BLaER1 treated with 17β-estradiol and CSF1 and Interleukin-3, amounts not matched to agents 10 nM and 100 nM (cell line): ENCODE measurements around the gene HIVEP1.

Source experiments
- H3K27ac ChIP-seq, 11 experiments: shearing (Covaris generic); formaldehyde crosslinking; 2 replicates each; pipeline ENCODE4 v1.8.1; 2022
- H3K27me3 ChIP-seq, 11 experiments: shearing (Covaris generic); formaldehyde crosslinking; 2 replicates each; pipeline ENCODE4 v1.8.1; 2022
- H3K36me3 ChIP-seq, 11 experiments: shearing (Covaris generic); formaldehyde crosslinking; 2 replicates each; pipeline ENCODE4 v1.8.1; 2022
- H3K4me1 ChIP-seq, 10 experiments: shearing (Covaris generic); formaldehyde crosslinking; 2 replicates each; pipeline ENCODE4 v1.8.1; 2022
- H3K4me2 ChIP-seq, 11 experiments: shearing (Covaris generic); formaldehyde crosslinking; 2 replicates each; pipeline ENCODE4 v1.8.1; 2022
- H3K4me3 ChIP-seq, 10 experiments: shearing (Covaris generic); formaldehyde crosslinking; 2 replicates each; pipeline ENCODE4 v1.8.1; 2022
- H3K9ac ChIP-seq, 11 experiments: shearing (Covaris generic); formaldehyde crosslinking; 2 replicates each; pipeline ENCODE4 v1.8.1; 2022
- H3K9me3 ChIP-seq, 11 experiments: shearing (Covaris generic); formaldehyde crosslinking; replicated peaks in 1 of 11; 2 replicates each; pipeline ENCODE4 v1.8.1; 2022
- H4K20me1 ChIP-seq, 11 experiments: shearing (Covaris generic); formaldehyde crosslinking; 2 replicates each; pipeline ENCODE4 v1.8.1; 2022
- Cebpa-rat ChIP-seq, 11 experiments: shearing (Covaris generic); IDR thresholded peaks; 2 replicates each; pipeline ENCODE4 v1.8.1; 2022

HIVEP1 gene

GRCh38 chr6:12020187-12020791 lies 8.2 kb downstream of the HIVEP1 start:
- H3K9ac ChIP-seq, result no peak overlapping the region

GRCh38 chr6:12022481-12022880 lies 10.4 kb downstream of the HIVEP1 start:
- Histone ChIP-seq H3K4me3 (no peak overlapping the region), H3K27ac (no peak overlapping the region), H3K36me3 (peaks cover 33 to 100% (median 69%) of the 10 kb centered on the region in 11 experiments), H3K4me1 (peaks cover 0 to 16% (median 0%) of the 10 kb centered on the region in 10 experiments; a peak in 5 of 20 replicates), H4K20me1 (peaks cover 0 to 27% (median 0%) of the 10 kb centered on the region in 11 experiments; a peak in 4 of 22 replicates), H3K4me2 (no peak overlapping the region), H3K9ac (no peak overlapping the region), H3K9me3 (peaks cover 1 to 30% (median 20%) of the 10 kb centered on the region in 11 experiments; a peak in 20 of 22 replicates), H3K27me3 (no peaks in the 10 kb centered on the region)
- TF ChIP-seq Cebpa-rat (IDR thresholded peaks at IDR 0.05), result no peak

More at GRCh38 chr6:12020187-12020791, 8.2 kb downstream of the HIVEP1 start:
- Histone ChIP-seq H3K4me1 (peaks cover 0 to 5% (median 0%) of the 10 kb centered on the region in 10 experiments; a peak in 3 of 20 replicates), H4K20me1 (peaks cover 0 to 27% (median 0%) of the 10 kb centered on the region in 11 experiments; a peak in 5 of 22 replicates), H3K4me3 (no peak overlapping the region), H3K27me3 (no peaks in the 10 kb centered on the region), H3K9me3 (peaks cover 6 to 27% (median 19%) of the 10 kb centered on the region in 11 experiments; a peak in 21 of 22 replicates), H3K27ac (no peak overlapping the region), H3K4me2 (no peak overlapping the region), H3K36me3 (peaks cover 39 to 100% (median 71%) of the 10 kb centered on the region in 11 experiments)
- TF ChIP-seq Cebpa-rat (IDR thresholded peaks at IDR 0.05), result no peak

- Histone ChIP-seq H3K27ac (no peak overlapping the region), H3K9ac (no peak overlapping the region), H3K9me3 (peaks cover 3 to 29% (median 19%) of the 10 kb centered on the region in 11 experiments; a peak in 20 of 22 replicates), H3K4me2 (no peak overlapping the region), H3K27me3 (no peaks in the 10 kb centered on the region), H3K4me3 (no peak overlapping the region), H3K4me1 (peaks cover 0 to 16% (median 0%) of the 10 kb centered on the region in 10 experiments; a peak in 5 of 20 replicates), H3K36me3 (peaks cover 33 to 100% (median 68%) of the 10 kb centered on the region in 11 experiments), H4K20me1 (peaks cover 0 to 27% (median 0%) of the 10 kb centered on the region in 11 experiments; a peak in 4 of 22 replicates)
- TF ChIP-seq Cebpa-rat (IDR thresholded peaks at IDR 0.05), result no peak
Observed at GRCh38 chr6:12022953-12023388, 10.9 kb downstream of the HIVEP1 start.

GRCh38 chr6:12024216-12024615 lies 12.1 kb downstream of the HIVEP1 start:
- H3K27me3 ChIP-seq, result no peaks in the 10 kb centered on the region
- H3K36me3 ChIP-seq, result peaks cover 32 to 100% (median 68%) of the 10 kb centered on the region in 11 experiments
- no peak for TF ChIP-seq Cebpa-rat (IDR thresholded peaks at IDR 0.05)
- H3K9me3 ChIP-seq, result peaks cover 15 to 40% (median 29%) of the 10 kb centered on the region in 11 experiments; a peak in 21 of 22 replicates
- no peak overlapping the region for H3K27ac ChIP-seq
- no peak overlapping the region for H3K9ac ChIP-seq
- no peak overlapping the region for H3K4me2 ChIP-seq
- peaks cover 0 to 27% (median 0%) of the 10 kb centered on the region in 11 experiments; a peak in 4 of 22 replicates for H4K20me1 ChIP-seq
- H3K4me3 ChIP-seq, result no peak overlapping the region
- H3K4me1 ChIP-seq, result peaks cover 0 to 16% (median 0%) of the 10 kb centered on the region in 10 experiments; a peak in 5 of 20 replicates

GRCh38 chr6:12024699-12025434 lies 12.8 kb downstream of the HIVEP1 start:
- H3K4me2 ChIP-seq, result no peak overlapping the region

GRCh38 chr6:12026120-12026519 lies 14.0 kb downstream of the HIVEP1 start:
- H3K9me3 ChIP-seq, result peaks cover 34 to 59% (median 47%) of the 10 kb centered on the region in 11 experiments
- no peak overlapping the region for H3K27ac ChIP-seq
- H3K9ac ChIP-seq, result no peak overlapping the region
- no peaks in the 10 kb centered on the region for H3K27me3 ChIP-seq
- H3K4me3 ChIP-seq, result no peak overlapping the region
- peaks cover 31 to 100% (median 67%) of the 10 kb centered on the region in 11 experiments; a peak in 21 of 22 replicates for H3K36me3 ChIP-seq
- H3K4me2 ChIP-seq, result peak overlapping the region in 3 of 11 experiments; percentile 13 to 39 (median 30); a peak in 2 of 22 replicates
- no peak for TF ChIP-seq Cebpa-rat (IDR thresholded peaks at IDR 0.05)
- peaks cover 0 to 16% (median 0%) of the 10 kb centered on the region in 10 experiments; a peak in 4 of 20 replicates for H3K4me1 ChIP-seq
- peaks cover 0 to 20% (median 0%) of the 10 kb centered on the region in 11 experiments; a peak in 3 of 22 replicates for H4K20me1 ChIP-seq

More at GRCh38 chr6:12024699-12025434, 12.8 kb downstream of the HIVEP1 start:
- Histone ChIP-seq H3K9ac (no peak overlapping the region), H3K4me1 (peaks cover 0 to 16% (median 0%) of the 10 kb centered on the region in 10 experiments; a peak in 4 of 20 replicates), H3K27me3 (no peaks in the 10 kb centered on the region), H3K27ac (no peak overlapping the region), H3K36me3 (peaks cover 31 to 100% (median 69%) of the 10 kb centered on the region in 11 experiments), H3K4me3 (no peak overlapping the region), H4K20me1 (peaks cover 0 to 27% (median 0%) of the 10 kb centered on the region in 11 experiments; a peak in 4 of 22 replicates), H3K9me3 (peaks cover 22 to 46% (median 35%) of the 10 kb centered on the region in 11 experiments)
- no peak for TF ChIP-seq Cebpa-rat (IDR thresholded peaks at IDR 0.05)

GRCh38 chr6:12026833-12027232 lies 14.7 kb downstream of the HIVEP1 start:
- Histone ChIP-seq H3K4me3 (no peak overlapping the region), H3K4me2 (no peak overlapping the region), H3K4me1 (peaks cover 0 to 16% (median 0%) of the 10 kb centered on the region in 10 experiments; a peak in 4 of 20 replicates), H3K27ac (no peak overlapping the region), H3K9me3 (peaks cover 41 to 66% (median 54%) of the 10 kb centered on the region in 11 experiments), H4K20me1 (peaks cover 0 to 24% (median 0%) of the 10 kb centered on the region in 11 experiments; a peak in 3 of 22 replicates), H3K36me3 (peaks cover 31 to 100% (median 72%) of the 10 kb centered on the region in 11 experiments; a peak in 21 of 22 replicates), H3K9ac (no peak overlapping the region), H3K27me3 (no peaks in the 10 kb centered on the region)
- TF ChIP-seq Cebpa-rat (IDR thresholded peaks at IDR 0.05), result no peak

GRCh38 chr6:12028213-12028612 lies 16.1 kb downstream of the HIVEP1 start:
- Histone ChIP-seq H3K36me3 (peaks cover 33 to 100% (median 67%) of the 10 kb centered on the region in 11 experiments; a peak in 21 of 22 replicates), H3K9ac (no peak overlapping the region), H3K4me1 (peaks cover 0 to 24% (median 2%) of the 10 kb centered on the region in 10 experiments; a peak in 12 of 20 replicates), H3K4me3 (no peak overlapping the region), H3K9me3 (peaks cover 41 to 74% (median 60%) of the 10 kb centered on the region in 11 experiments), H3K27ac (no peak overlapping the region), H3K4me2 (no peak overlapping the region), H3K27me3 (no peaks in the 10 kb centered on the region), H4K20me1 (peaks cover 0 to 25% (median 0%) of the 10 kb centered on the region in 11 experiments; a peak in 3 of 22 replicates)
- no peak for TF ChIP-seq Cebpa-rat (IDR thresholded peaks at IDR 0.05)
